Stomach (tissue), 4 donors: ENCODE results near the gene PCK2.
"Not testable (repeated sequence)": the region's sequence is repeated elsewhere in the genome, so short reads cannot be mapped to it uniquely, and the experiment has no call there.

ENCODE experiments used
- CTCF ChIP-seq, 7 experiments: fragments of 450-650 bp in 4 of 7; fragments of 200-600 bp in 3 of 7; sonication (generic) in 3 of 7; IDR thresholded peaks; one replicate each; pipeline ENCODE4 v1.5.1; 2016 to 2019; ENCODE audit warnings: antibody characterized with exemption in 7 of 7, control low read depth in 2 of 7, mild to moderate bottlenecking in 1 of 7
- POLR2A ChIP-seq, 4 donors: fragments of 450-650 bp; IDR thresholded peaks; one replicate each; pipeline ENCODE4 v1.6.1; 2016; ENCODE audit warnings: antibody characterized with exemption in 4 of 4, control low read depth in 2 of 4, mild to moderate bottlenecking in 1 of 4, moderate library complexity in 1 of 4
- POLR2AphosphoS5 ChIP-seq, 3 donors: sonication (generic); formaldehyde crosslinking; IDR thresholded peaks; one replicate each; pipeline ENCODE4 v1.6.1; 2016; ENCODE audit warnings: antibody characterized with exemption in 3 of 3

- not testable (repeated sequence) for TF ChIP-seq POLR2AphosphoS5, POLR2A, CTCF (IDR thresholded peaks at IDR 0.05)
Observed at GRCh38 chr14:24049002-24049401, 45.1 kb upstream of the PCK2 start.
